Trophoblast cell (in vitro differentiated cells and primary cell): ENCODE results near the gene SLC25A33.

Experiments used
- DNase-seq, 2 donors: peaks; one replicate each; pipeline ENCODE4 v3.0.0-alpha.2; 2016
- H2AFZ ChIP-seq: 2 replicates; pipeline ENCODE4 v1.6.1; 2013; ENCODE audit warnings: low read length, moderate library complexity, mild to moderate bottlenecking; ENCODE audit not compliant: insufficient read depth, poor library complexity
- H2AK5ac ChIP-seq: 2 replicates; pipeline ENCODE4 v1.6.1; 2013; ENCODE audit warnings: mild to moderate bottlenecking, low read length
- H2BK120ac ChIP-seq: 2 replicates; pipeline ENCODE4 v1.6.1; 2013; ENCODE audit warnings: low read length, mild to moderate bottlenecking, moderate library complexity; ENCODE audit not compliant: insufficient read depth, poor library complexity
- H2BK12ac ChIP-seq: 2 replicates; pipeline ENCODE4 v1.6.1; 2013; ENCODE audit warnings: mild to moderate bottlenecking, low read length, moderate library complexity
- H2BK5ac ChIP-seq: 2 replicates; pipeline ENCODE4 v1.6.1; 2013; ENCODE audit warnings: low read length, low read depth, moderate library complexity, mild to moderate bottlenecking; ENCODE audit not compliant: poor library complexity
- H3K14ac ChIP-seq: 2 replicates; pipeline ENCODE4 v1.6.1; 2013; ENCODE audit warnings: mild to moderate bottlenecking, low read length
- H3K18ac ChIP-seq: 2 replicates; pipeline ENCODE4 v1.6.1; 2013; ENCODE audit warnings: mild to moderate bottlenecking, low read length
- H3K23ac ChIP-seq: 2 replicates; pipeline ENCODE4 v1.6.1; 2013; ENCODE audit warnings: low read length
- H3K27ac ChIP-seq: 2 replicates; pipeline ENCODE4 v1.5.1; 2013; ENCODE audit warnings: low read depth, mild to moderate bottlenecking, inconsistent platforms, low read length, moderate library complexity
- H3K27me3 ChIP-seq: 2 replicates; pipeline ENCODE4 v1.6.1; 2013; ENCODE audit warnings: inconsistent platforms, mild to moderate bottlenecking, low read length, moderate library complexity; ENCODE audit not compliant: insufficient read depth
- H3K36me3 ChIP-seq, 2 experiments: 1 replicate in 1 of 2; 2 replicates in 1 of 2; pipeline ENCODE4 v1.6.1; 2013; ENCODE audit warnings: low read length in 2 of 2, mild to moderate bottlenecking in 2 of 2, moderate library complexity in 1 of 2; ENCODE audit not compliant: insufficient read depth in 2 of 2, control insufficient read depth in 1 of 2
- H3K4ac ChIP-seq: 2 replicates; pipeline ENCODE4 v1.6.1; 2013; ENCODE audit warnings: low read depth, mild to moderate bottlenecking, low read length, moderate library complexity
- H3K4me1 ChIP-seq, 2 experiments: 1 replicate in 1 of 2; 2 replicates in 1 of 2; pipeline ENCODE4 v1.6.1; 2013; ENCODE audit warnings: low read length in 2 of 2, mild to moderate bottlenecking in 2 of 2, moderate library complexity in 1 of 2; ENCODE audit not compliant: insufficient read depth in 2 of 2, control insufficient read depth in 1 of 2
- H3K4me2 ChIP-seq: 2 replicates; pipeline ENCODE4 v1.6.1; 2013; ENCODE audit warnings: inconsistent platforms, mild to moderate bottlenecking, low read length, moderate library complexity
- H3K4me3 ChIP-seq: 2 replicates; pipeline ENCODE4 v1.5.1; 2013; ENCODE audit warnings: mild to moderate bottlenecking, low read depth, low read length, inconsistent platforms
- H3K79me1 ChIP-seq: one replicate; pipeline ENCODE4 v1.6.1; 2013; ENCODE audit warnings: low read length
- H3K79me2 ChIP-seq: 2 replicates; pipeline ENCODE4 v1.6.1; 2013; ENCODE audit warnings: low read length, mild to moderate bottlenecking; ENCODE audit not compliant: control insufficient read depth, insufficient read depth, poor library complexity
- H3K9ac ChIP-seq: 2 replicates; pipeline ENCODE4 v1.6.1; 2013; ENCODE audit warnings: mild to moderate bottlenecking, low read length
- H3K9me3 ChIP-seq: 2 replicates; pipeline ENCODE4 v1.6.1; 2013; ENCODE audit warnings: low read depth, mild to moderate bottlenecking, control low read depth, inconsistent platforms, low read length; ENCODE audit not compliant: insufficient read depth
- H4K12ac ChIP-seq: 2 replicates; pipeline ENCODE4 v1.6.1; 2013; ENCODE audit warnings: low read depth, mild to moderate bottlenecking, low read length, moderate library complexity
- H4K8ac ChIP-seq: 2 replicates; pipeline ENCODE4 v1.6.1; 2013; ENCODE audit warnings: low read depth, mild to moderate bottlenecking, low read length, moderate library complexity
- H4K91ac ChIP-seq: one replicate; pipeline ENCODE4 v1.6.1; 2013; ENCODE audit warnings: low read depth, mild to moderate bottlenecking, low read length, moderate library complexity
- WGBS: extraction: QIAGEN DNeasy Blood & Tissue Kit; methylation state at CpG from one replicate; pipeline ENCODE4 v1.1.7; 2013; ENCODE audit warnings: missing lambda C conversion rate; ENCODE audit not compliant: insufficient read length, insufficient coverage; ENCODE audit errors: extremely low coverage; 5-methylcytosine and 5-hydroxymethylcytosine counted together

The SLC25A33 gene

DNA sequence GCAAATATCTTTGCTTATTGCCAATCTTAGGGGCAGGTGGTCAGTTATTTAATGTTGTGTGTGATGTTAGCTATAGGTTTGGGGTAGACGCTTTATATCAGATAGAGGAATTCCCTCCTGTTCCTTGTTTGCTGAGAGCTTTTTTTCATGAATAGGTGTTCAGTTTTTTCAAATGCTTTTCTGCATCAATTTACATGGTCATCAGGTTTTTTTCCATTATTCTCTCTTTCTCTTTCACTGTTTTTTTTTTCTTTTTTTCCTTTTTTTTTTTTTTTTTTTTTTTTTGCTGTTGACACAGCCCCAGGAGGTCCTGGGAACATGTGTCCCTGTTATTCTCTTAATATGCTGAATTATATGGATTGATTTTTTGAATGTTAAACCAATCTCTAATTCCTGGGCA is 3.0 kb upstream of the SLC25A33 start:
- no peak overlapping the region for H3K18ac ChIP-seq
- H2BK12ac ChIP-seq, result no peak overlapping the region
- no peak overlapping the region for H3K9ac ChIP-seq
- no peak overlapping the region for H3K23ac ChIP-seq
- no peak overlapping the region for H3K4me2 ChIP-seq
- no peak overlapping the region for H2BK5ac ChIP-seq
- no peak overlapping the region for H2AK5ac ChIP-seq
- peaks cover 4% of the 10 kb centered on the region for H3K79me1 ChIP-seq
- H2BK120ac ChIP-seq, result no peak overlapping the region
- no CpG with 5 or more reads among the region's 1 CpG for WGBS
- no peak overlapping the region for H3K4ac ChIP-seq
- no peak overlapping the region for H2AFZ ChIP-seq
- H3K14ac ChIP-seq, result no peak overlapping the region
- peaks cover 5% of the 10 kb centered on the region for H3K79me2 ChIP-seq
- H3K9me3 ChIP-seq, result no peaks in the 10 kb centered on the region
- H3K4me3 ChIP-seq, result no peak overlapping the region
- no peaks in the 10 kb centered on the region for H3K27me3 ChIP-seq
- H4K12ac ChIP-seq, result no peak overlapping the region
- H3K36me3 ChIP-seq, result no peaks in the 10 kb centered on the region
- peaks cover 10 to 19% of the 10 kb centered on the region in 2 experiments for H3K4me1 ChIP-seq
- DNase-seq, result no peak
- H4K8ac ChIP-seq, result no peak overlapping the region
- no peak overlapping the region for H3K27ac ChIP-seq
- no peak overlapping the region for H4K91ac ChIP-seq

DNA sequence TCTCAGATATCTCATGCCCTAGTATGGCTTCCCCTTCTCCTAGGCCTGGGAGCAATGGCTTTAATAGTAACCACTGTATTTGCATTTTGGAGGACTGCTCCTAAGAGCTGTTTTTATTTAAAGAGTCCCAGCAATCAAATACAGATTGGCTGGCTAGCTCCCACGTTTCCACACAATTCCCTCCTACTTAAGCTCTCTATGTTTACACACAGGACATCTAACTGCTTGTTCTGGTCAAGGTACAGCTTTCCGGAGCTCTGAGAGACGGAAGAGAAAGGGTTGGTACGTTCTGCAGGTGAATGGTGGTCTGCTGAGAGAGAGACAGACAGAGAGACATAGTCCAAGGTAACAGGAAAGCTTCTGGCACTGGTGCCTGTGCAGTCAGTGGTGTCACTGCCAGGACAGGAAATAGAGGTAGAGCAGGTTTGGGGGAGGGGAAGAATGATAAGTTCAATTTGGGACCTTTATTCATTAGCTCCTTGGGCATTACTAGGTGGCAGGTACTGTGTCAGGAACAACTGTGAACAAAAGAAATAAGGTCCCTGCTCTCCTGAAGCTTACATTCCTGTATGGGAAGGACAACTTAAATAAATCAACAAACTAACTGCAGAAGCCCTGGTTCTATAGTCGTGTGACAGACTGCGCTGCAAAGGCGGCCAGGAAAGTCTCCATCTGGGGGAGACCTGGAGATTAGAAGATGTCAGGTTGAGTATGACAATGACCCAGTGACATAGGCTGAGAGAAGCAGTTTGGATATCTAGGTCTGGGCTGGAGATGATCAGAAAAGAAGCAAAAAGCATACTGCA is 1.2 kb upstream of the SLC25A33 start:
- WGBS, result no CpG with 5 or more reads among the region's 7 CpGs
- Histone ChIP-seq H3K79me2 (peaks cover 6% of the 10 kb centered on the region), H3K4me1 (peaks cover 6 to 15% of the 10 kb centered on the region in 2 experiments), H2AFZ (no peak overlapping the region), H3K4me3 (no peak overlapping the region), H4K91ac (no peak overlapping the region), H3K4ac (no peak overlapping the region), H3K4me2 (peak overlapping the region; percentile 34), H3K14ac (no peak overlapping the region), H2BK120ac (no peak overlapping the region), H3K18ac (no peak overlapping the region), H3K9ac (no peak overlapping the region), H2AK5ac (no peak overlapping the region), H3K36me3 (no peaks in the 10 kb centered on the region), H2BK5ac (no peak overlapping the region), H3K27ac (no peak overlapping the region), H3K23ac (no peak overlapping the region), H4K8ac (no peak overlapping the region), H2BK12ac (no peak overlapping the region), H3K9me3 (no peaks in the 10 kb centered on the region), H4K12ac (no peak overlapping the region), H3K79me1 (peaks cover 4% of the 10 kb centered on the region), H3K27me3 (no peaks in the 10 kb centered on the region)
- DNase-seq, result no peak

- no peak for DNase-seq
- Histone ChIP-seq H3K9ac (no peak overlapping the region), H3K4ac (no peak overlapping the region), H3K14ac (no peak overlapping the region), H3K79me1 (peaks cover 4% of the 10 kb centered on the region), H4K12ac (no peak overlapping the region), H3K27ac (no peak overlapping the region), H3K4me1 (peaks cover 6 to 15% of the 10 kb centered on the region in 2 experiments), H2BK12ac (no peak overlapping the region), H3K9me3 (no peaks in the 10 kb centered on the region), H3K4me2 (peak overlapping the region; percentile 6), H3K27me3 (no peaks in the 10 kb centered on the region), H3K18ac (no peak overlapping the region), H3K79me2 (peaks cover 6% of the 10 kb centered on the region), H3K4me3 (no peak overlapping the region), H2BK5ac (no peak overlapping the region), H4K8ac (peak overlapping the region; percentile 5), H2AFZ (peak overlapping the region; percentile 20), H3K23ac (no peak overlapping the region), H4K91ac (no peak overlapping the region), H3K36me3 (no peaks in the 10 kb centered on the region), H2AK5ac (no peak overlapping the region), H2BK120ac (no peak overlapping the region)
- WGBS, result no CpG with 5 or more reads among the region's 23 CpGs
Observed at GRCh38 chr1:9538669-9539164, 548 bp upstream of the SLC25A33 start.

DNA sequence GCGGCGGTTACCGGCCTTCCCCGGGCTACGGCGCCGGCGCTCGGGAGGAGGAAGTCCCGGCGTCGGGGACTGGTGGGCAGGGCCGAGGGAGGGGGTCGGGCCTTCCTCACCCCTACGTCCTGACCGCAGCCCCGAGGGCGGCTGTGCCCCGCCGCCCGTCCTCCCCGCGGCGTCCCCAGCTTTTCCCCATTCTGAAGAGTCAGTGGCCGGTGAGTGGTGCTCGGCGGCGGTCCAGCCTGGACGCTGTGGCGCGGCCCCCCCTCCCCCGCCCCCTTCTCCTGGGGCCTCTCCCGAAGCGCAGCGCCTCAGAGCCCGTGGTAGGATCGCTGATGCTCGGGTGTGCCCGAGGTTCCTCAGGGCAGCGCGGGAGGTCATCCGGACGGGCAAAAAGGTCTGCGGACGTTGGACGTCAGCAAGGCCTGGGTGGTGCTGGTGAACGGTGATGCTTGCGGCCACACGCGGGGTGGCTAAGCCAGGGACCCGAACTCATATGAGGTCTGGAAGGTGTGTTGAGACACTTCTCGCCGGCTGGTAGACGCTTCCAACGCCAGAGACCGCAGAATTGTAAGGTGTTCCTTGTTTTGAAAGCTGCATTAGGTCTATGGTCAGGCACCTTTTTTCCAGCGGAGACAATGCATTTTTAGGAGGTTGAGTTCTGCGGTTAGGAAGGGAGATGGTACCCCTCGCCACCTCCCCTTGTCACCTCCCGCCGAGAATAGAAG is 725 bp downstream of the SLC25A33 start:
- Histone ChIP-seq H2AK5ac (no peak overlapping the region), H3K79me1 (peaks cover 4% of the 10 kb centered on the region), H3K23ac (peak overlapping the region; percentile 87), H3K4me3 (peak overlapping the region; percentile 86), H4K91ac (no peak overlapping the region), H2BK12ac (no peak overlapping the region), H2BK5ac (no peak overlapping the region), H3K27me3 (no peaks in the 10 kb centered on the region), H3K18ac (peak overlapping the region; percentile 26), H3K4me2 (peak overlapping the region; percentile 100), H3K14ac (peak overlapping the region; percentile 0), H4K8ac (peak overlapping the region; percentile 5), H3K27ac (peak overlapping the region; percentile 12), H2AFZ (peak overlapping the region; percentile 54), H3K79me2 (peaks cover 6% of the 10 kb centered on the region), H3K4ac (peak overlapping the region; percentile 1), H4K12ac (no peak overlapping the region), H3K4me1 (peaks cover 6 to 15% of the 10 kb centered on the region in 2 experiments), H2BK120ac (no peak overlapping the region), H3K9ac (peak overlapping the region; percentile 85), H3K36me3 (no peaks in the 10 kb centered on the region), H3K9me3 (no peaks in the 10 kb centered on the region)
- peak; percentile 18 to 33 for DNase-seq
- no CpG with 5 or more reads among the region's 61 CpGs for whole genome bisulfite sequencing
